HS-27A (cell line): ENCODE measurements around the gene PDCD7.
A peak's percentile ranks its signal among the peaks of the same experiment; 100 is the strongest.
"Not testable (repeated sequence)": the region's sequence is repeated elsewhere in the genome, so short reads cannot be mapped to it uniquely, and the experiment has no call there.

Source experiments
- DNase-seq: peaks from one replicate; pipeline ENCODE4 v3.0.0-alpha.2; 2012; ENCODE audit warnings: low read depth, missing footprints

PDCD7 gene

GRCh38 chr15:65133548-65134200 is at the start of gene PDCD7:
Gene PDCD7, minus strand, starts transcription at chr15:65133808. Its CDS starts 27 bp downstream, at chr15:65133781.
- peak; percentile 88 for DNase-seq

- DNase-seq, result no peak
Observed at GRCh38 chr15:65182538-65182937, 48.9 kb upstream of the PDCD7 start.

- DNase-seq, result not testable (repeated sequence)
Observed at GRCh38 chr15:65181582-65182353, 48.2 kb upstream of the PDCD7 start.

GRCh38 chr15:65180167-65180566 is 46.6 kb upstream of the PDCD7 start:
- no peak for DNase-seq

GRCh38 chr15:65177901-65178300 is 44.3 kb upstream of the PDCD7 start:
- DNase-seq, result no peak

- no peak for DNase-seq
Observed at GRCh38 chr15:65176056-65176455, 42.4 kb upstream of the PDCD7 start.

- no peak for DNase-seq
Observed at GRCh38 chr15:65175511-65175910, 41.9 kb upstream of the PDCD7 start.

- no peak for DNase-seq
Observed at GRCh38 chr15:65174509-65174908, 40.9 kb upstream of the PDCD7 start.

GRCh38 chr15:65172531-65172930 is 38.9 kb upstream of the PDCD7 start:
- no peak for DNase-seq

- DNase-seq, result no peak
Observed at GRCh38 chr15:65171428-65171827, 37.8 kb upstream of the PDCD7 start.

GRCh38 chr15:65165875-65166274 is 32.3 kb upstream of the PDCD7 start:
- DNase-seq, result no peak

GRCh38 chr15:65164139-65164538 is 30.5 kb upstream of the PDCD7 start:
- no peak for DNase-seq

GRCh38 chr15:65163041-65163440 is 29.4 kb upstream of the PDCD7 start:
- no peak for DNase-seq

- DNase-seq, result no peak
Observed at GRCh38 chr15:65156692-65157091, 23.1 kb upstream of the PDCD7 start.

- DNase-seq, result no peak
Observed at GRCh38 chr15:65154720-65155119, 21.1 kb upstream of the PDCD7 start.

- no peak for DNase-seq
Observed at GRCh38 chr15:65147902-65148301, 14.3 kb upstream of the PDCD7 start.

- DNase-seq, result no peak
Observed at GRCh38 chr15:65146438-65146837, 12.8 kb upstream of the PDCD7 start.

- DNase-seq, result not testable (repeated sequence)
Observed at GRCh38 chr15:65138631-65139030, 5.0 kb upstream of the PDCD7 start.

- not testable (repeated sequence) for DNase-seq
Observed at GRCh38 chr15:65137893-65138292, 4.3 kb upstream of the PDCD7 start.

GRCh38 chr15:65137089-65137488 is 3.5 kb upstream of the PDCD7 start:
- DNase-seq, result not testable (repeated sequence)

- no peak for DNase-seq
Observed at GRCh38 chr15:65134538-65134937, 930 bp upstream of the PDCD7 start.

GRCh38 chr15:65132878-65133547 is 595 bp downstream of the PDCD7 start:
- DNase-seq, result no peak

GRCh38 chr15:65130941-65131340 is 2.7 kb downstream of the PDCD7 start:
- DNase-seq, result no peak
